Stimulated activated CD4-positive, alpha-beta T cell treated with anti-CD3 and anti-CD28 coated beads, Interleukin-4, amount 100 ng/mL, for 24 hours (primary cell): ENCODE data around the gene POTEB2.
"Not testable (repeated sequence)": the region's sequence is repeated elsewhere in the genome, so short reads cannot be mapped to it uniquely, and the experiment has no call there.

ENCODE experiments used
- DNase-seq: peaks from one replicate; pipeline ENCODE4 v3.0.0-alpha.2; 2020

POTEB2 gene

DNA sequence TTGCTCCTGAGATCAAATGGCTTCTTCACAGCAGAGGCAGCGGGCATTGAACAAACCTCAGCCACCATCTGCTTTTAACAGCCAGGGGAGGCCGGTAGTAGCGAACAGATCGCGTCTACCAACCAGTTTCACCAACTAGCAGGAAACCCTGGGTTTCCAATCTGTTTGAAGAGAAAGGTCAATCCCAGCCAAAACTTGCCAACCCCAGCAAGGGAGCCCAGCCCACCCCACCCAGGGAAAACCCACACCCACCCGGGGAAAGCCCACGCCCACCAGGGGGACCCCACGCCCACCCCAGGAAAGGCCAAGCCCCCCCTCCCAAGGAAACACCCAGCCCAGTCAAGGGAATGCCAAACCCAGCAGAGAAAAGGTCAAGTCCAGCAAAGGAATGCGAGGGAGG is at the start of gene POTEB2:
Gene POTEB2, minus strand, starts transcription at position 101 of the 400 bp plus-strand sequence. Its CDS starts 33 bp downstream, at position 68.
- not testable (repeated sequence) for DNase-seq

DNA sequence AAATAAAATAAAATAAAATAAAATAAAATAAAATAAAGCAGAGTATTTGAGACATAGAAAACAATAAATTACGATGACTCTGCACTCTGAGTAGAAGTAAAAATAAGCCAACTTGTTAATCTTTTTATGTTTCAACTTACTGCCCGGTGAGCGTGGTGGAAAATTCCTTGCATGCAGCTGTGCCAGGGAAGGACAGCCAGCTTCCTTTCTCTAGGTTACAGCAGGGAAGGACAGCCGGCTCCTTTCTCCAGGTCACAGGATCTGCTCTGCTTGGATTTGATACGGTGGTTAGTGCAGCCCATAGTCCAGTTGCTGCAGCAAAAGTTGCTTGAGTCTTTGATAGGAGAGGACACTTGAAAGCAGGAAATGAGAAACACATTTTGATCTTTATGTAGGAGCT is 13.8 kb upstream of the POTEB2 start:
- not testable (repeated sequence) for DNase-seq

DNA sequence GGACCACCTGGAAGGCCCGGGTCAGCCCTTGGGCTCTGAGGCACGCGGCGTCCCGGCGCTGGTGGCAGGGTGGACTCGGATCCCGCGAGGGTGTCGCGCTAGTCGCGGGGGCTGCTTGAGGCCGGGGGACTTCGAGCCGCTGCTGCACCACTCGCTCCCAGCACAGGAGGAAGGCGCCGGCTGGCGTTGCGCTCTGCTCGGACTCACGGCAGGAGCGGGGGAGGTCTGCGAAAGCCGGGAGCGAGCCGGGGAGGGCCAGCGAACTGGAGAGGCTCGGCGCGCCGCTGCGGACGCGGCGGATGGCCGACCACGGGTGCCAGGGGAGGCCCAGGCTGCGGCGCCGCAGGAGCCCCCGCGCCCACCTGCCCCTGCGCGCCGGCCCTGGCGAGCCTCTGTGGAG is 12.3 kb upstream of the POTEB2 start:
- DNase-seq: not testable (repeated sequence)

DNA sequence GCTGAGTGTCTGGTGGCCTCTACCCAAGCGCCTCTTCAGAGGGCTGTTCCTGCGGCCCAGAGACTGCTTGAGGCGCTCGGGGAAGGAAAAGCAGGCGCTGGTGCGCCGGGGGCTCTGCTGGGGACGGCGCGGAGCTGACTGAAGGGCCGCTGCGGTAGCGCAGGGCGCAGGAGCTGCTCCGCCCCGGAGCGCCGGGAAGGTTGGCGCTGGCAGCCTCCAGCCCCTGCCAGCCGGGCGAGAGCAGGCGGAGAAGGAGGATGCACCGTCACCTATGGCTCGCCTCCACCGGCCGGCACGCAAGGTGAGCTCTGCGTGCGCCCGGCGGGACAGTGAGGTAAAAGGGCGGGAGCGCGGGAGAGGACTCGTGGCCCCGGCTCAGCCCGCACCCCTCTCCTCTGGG is 11.7 kb upstream of the POTEB2 start:
- DNase-seq: not testable (repeated sequence)
